Neural crest cell (in vitro differentiated cells): ENCODE data around the gene HBS1L. TPM values are rescaled to one million over a fixed set of nuclear protein-coding genes. Genes with fewer than 3 reads are reported as not detected.

Experiments used
- DNase-seq: peaks from one replicate; pipeline ENCODE4 v3.0.0; 2021; ENCODE audit warnings: low read depth, mixed read lengths, low spot score
- H3K27ac Mint-ChIP-seq: one replicate; pipeline ENCODE4 v1.8.0; 2021; ENCODE audit warnings: mild to moderate bottlenecking, mixed read lengths; ENCODE audit not compliant: unreplicated experiment
- H3K27me3 Mint-ChIP-seq: 2 replicates; pipeline ENCODE4 v1.8.0; 2021; ENCODE audit warnings: low read depth, mild to moderate bottlenecking, mixed read lengths
- H3K36me3 Mint-ChIP-seq: 2 replicates; pipeline ENCODE4 v1.8.0; 2021; ENCODE audit warnings: low read depth, mild to moderate bottlenecking, mixed read lengths
- H3K4me1 Mint-ChIP-seq: 2 replicates; pipeline ENCODE4 v1.8.0; 2021; ENCODE audit warnings: mixed read lengths
- H3K4me3 Mint-ChIP-seq: one replicate; pipeline ENCODE4 v1.8.0; 2021; ENCODE audit warnings: mild to moderate bottlenecking, mixed read lengths
- H3K9me3 Mint-ChIP-seq: 2 replicates; pipeline ENCODE4 v1.8.0; 2021; ENCODE audit warnings: mixed read lengths
- CTCF ChIP-seq: fragments of 200-600 bp; sonication (generic); conservative IDR thresholded peaks from 2 replicates; pipeline ENCODE4 v1.5.0; 2021; ENCODE audit warnings: antibody characterized with exemption, mild to moderate bottlenecking
- total RNA-seq: library from RNA; stranded (reverse); gene quantifications from 2 replicates; pipeline ENCODE4 v1.2.1, GENCODE V29; 2021

The HBS1L gene
- total RNA-seq, 1 donor from 2014 or later = 82.6 TPM

GRCh38 chr6:135038335-135038734 lies 16.3 kb downstream of the HBS1L start:
- Mint-ChIP-seq H3K4me3 (no peak overlapping the region), H3K27ac (no peak overlapping the region), H3K27me3 (no peaks in the 10 kb centered on the region), H3K36me3 (peaks cover 8% of the 10 kb centered on the region), H3K4me1 (no peaks in the 10 kb centered on the region), H3K9me3 (no peaks in the 10 kb centered on the region)
- DNase-seq = no peak
- no peak for TF ChIP-seq CTCF

- no peak for DNase-seq
- Mint-ChIP-seq H3K27me3 (no peaks in the 10 kb centered on the region), H3K36me3 (peaks cover 8% of the 10 kb centered on the region), H3K4me1 (no peaks in the 10 kb centered on the region), H3K9me3 (no peaks in the 10 kb centered on the region), H3K27ac (no peak overlapping the region), H3K4me3 (no peak overlapping the region)
- TF ChIP-seq CTCF = no peak
These were observed 17.1 kb downstream of the HBS1L start for GRCh38 chr6:135037541-135037940.

DNA sequence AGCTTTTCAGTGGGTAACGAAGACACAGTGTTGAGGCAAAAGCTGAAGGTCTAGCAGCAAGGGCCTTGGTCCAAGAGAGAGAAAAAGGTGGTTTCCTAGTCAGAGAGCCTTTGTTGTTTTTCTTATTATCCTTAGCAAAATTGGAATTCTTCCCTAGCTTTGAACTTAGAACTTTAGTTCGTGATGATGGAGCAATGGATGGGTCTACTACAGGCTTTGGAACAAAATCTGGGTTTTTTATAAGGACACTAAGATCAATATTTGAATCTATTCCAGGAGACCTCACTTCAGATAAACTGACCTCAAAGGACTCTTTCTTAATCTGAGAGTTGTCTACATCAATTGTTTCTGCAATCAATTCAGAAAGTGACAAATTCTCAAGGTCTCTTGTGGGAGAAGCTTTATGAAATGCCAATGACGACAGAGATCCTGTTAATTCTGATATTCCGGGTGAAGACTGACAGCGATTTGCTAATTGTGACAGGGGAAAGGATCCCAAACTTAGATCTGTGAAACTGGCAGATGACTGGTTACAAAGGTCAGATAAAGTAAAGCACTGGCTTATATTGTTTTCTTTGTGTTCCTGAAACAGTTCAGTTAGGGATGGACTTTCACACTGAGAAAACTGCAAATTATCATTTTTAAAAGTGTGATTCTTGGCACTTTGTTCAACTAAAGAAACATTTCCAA lies 17.7 kb downstream of the HBS1L start:
- Mint-ChIP-seq H3K27ac (no peak overlapping the region), H3K4me1 (no peaks in the 10 kb centered on the region), H3K36me3 (peaks cover 8% of the 10 kb centered on the region), H3K27me3 (no peaks in the 10 kb centered on the region), H3K9me3 (no peaks in the 10 kb centered on the region), H3K4me3 (no peak overlapping the region)
- DNase-seq = no peak
- no peak for TF ChIP-seq CTCF

GRCh38 chr6:135033238-135033637 lies 21.4 kb downstream of the HBS1L start:
- no peak for DNase-seq
- H3K4me3 Mint-ChIP-seq = no peak overlapping the region
- no peaks in the 10 kb centered on the region for H3K27me3 Mint-ChIP-seq
- H3K36me3 Mint-ChIP-seq = peaks cover 6% of the 10 kb centered on the region
- H3K4me1 Mint-ChIP-seq = no peaks in the 10 kb centered on the region
- TF ChIP-seq CTCF = no peak
- no peak overlapping the region for H3K27ac Mint-ChIP-seq
- H3K9me3 Mint-ChIP-seq = no peaks in the 10 kb centered on the region

GRCh38 chr6:135030532-135031178 lies 24.0 kb downstream of the HBS1L start:
- H3K27ac Mint-ChIP-seq = no peak overlapping the region
- H3K36me3 Mint-ChIP-seq = no peaks in the 10 kb centered on the region
- no peak for TF ChIP-seq CTCF
- H3K4me3 Mint-ChIP-seq = no peak overlapping the region
- no peaks in the 10 kb centered on the region for H3K9me3 Mint-ChIP-seq
- no peaks in the 10 kb centered on the region for H3K27me3 Mint-ChIP-seq
- H3K4me1 Mint-ChIP-seq = peaks cover 11% of the 10 kb centered on the region
- no peak for DNase-seq
